Measurements from ENCODE around the gene STXBP6.

DNA sequence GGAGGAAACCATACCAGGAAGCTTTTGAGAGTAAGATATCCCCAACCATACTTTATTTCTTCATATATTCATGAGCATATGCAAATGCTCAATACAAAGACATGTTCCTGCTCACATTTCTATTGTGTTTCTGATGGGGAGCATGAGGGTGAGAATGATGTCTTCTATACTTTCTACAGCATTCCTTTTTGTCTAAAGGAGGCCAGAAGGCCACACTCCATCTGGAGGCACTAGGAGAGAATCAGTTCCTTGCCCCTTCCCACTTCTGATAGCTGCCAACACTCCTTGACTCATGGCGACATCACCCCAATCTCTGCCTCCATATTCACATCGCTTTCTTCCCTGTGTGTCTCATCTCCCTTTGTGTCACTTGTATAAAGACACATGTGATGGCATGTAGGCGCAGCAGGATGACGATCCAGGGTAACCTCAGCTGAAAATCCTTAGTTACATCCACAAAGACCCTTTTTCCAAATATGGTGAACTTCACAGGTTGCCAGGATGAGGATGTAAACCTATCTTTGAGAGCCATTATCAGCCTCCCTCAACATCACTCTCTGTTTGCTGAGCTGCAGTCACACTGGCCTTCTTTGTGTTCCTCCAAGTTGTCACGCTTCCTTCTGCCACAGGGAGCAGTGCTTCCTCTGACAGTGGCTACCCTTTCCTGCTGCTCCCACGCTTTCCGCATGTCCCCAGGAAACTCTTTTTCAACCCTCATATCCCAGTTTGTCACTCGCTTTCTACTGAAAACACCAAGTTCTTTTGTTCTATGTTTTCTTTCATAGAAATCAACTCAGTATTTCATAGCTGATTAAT lies 96.9 kb downstream of the STXBP6 start:
- TF ChIP-seq, protein P1, sequence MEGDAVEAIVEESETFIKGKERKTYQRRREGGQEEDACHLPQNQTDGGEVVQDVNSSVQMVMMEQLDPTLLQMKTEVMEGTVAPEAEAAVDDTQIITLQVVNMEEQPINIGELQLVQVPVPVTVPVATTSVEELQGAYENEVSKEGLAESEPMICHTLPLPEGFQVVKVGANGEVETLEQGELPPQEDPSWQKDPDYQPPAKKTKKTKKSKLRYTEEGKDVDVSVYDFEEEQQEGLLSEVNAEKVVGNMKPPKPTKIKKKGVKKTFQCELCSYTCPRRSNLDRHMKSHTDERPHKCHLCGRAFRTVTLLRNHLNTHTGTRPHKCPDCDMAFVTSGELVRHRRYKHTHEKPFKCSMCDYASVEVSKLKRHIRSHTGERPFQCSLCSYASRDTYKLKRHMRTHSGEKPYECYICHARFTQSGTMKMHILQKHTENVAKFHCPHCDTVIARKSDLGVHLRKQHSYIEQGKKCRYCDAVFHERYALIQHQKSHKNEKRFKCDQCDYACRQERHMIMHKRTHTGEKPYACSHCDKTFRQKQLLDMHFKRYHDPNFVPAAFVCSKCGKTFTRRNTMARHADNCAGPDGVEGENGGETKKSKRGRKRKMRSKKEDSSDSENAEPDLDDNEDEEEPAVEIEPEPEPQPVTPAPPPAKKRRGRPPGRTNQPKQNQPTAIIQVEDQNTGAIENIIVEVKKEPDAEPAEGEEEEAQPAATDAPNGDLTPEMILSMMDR (conservative IDR thresholded peaks at IDR 0.05; ENCODE audit: low read depth, low read length), result peak; percentile 44
- no peak for TF ChIP-seq EZH2 (IDR thresholded peaks at IDR 0.05; ENCODE audit: borderline replicate concordance, low read depth, low read length, poor library complexity, severe bottlenecking)
